Activated T-cell treated with anti-CD3 and anti-CD28 coated beads for 24 hours (primary cell): ENCODE results near the gene ZP3.
"Not testable (repeated sequence)": the region's sequence is repeated elsewhere in the genome, so short reads cannot be mapped to it uniquely, and the experiment has no call there.

Experiments used
- DNase-seq: peaks from one replicate; pipeline ENCODE4 v3.0.0-alpha.2; 2020; ENCODE audit warnings: low read depth

ZP3 gene

DNA sequence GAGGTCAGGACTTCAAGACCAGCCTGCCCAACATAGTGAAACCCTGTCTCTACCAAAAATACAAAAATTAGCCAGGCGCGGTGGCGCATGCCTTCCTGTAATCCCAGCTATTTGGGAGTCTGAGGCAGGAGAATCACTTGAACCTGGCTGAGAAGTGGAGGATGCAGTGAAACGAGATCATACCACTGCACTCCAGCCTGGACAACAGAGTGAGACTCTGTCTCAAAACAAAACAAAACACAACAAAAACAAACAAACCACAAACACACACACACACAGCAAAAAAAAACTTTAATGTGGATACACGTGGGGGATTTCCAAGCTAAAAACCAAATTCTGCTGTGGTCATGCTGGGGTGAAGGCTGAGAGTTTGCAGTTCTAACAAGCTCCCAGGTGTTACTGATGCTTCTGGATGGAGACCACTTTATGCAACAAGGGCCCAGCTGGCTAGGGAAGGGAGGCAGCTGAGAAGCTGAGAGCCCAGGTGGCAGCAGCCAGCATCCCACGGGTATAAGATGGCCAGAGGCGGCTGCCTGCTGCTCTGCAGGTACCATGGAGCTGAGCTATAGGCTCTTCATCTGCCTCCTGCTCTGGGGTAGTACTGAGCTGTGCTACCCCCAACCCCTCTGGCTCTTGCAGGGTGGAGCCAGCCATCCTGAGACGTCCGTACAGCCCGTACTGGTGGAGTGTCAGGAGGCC lies at the start of gene ZP3:
Gene ZP3, plus strand, starts transcription at position 538 of the 699 bp plus-strand sequence. Its CDS starts 15 bp downstream, at position 553.
- DNase-seq = no peak

DNA sequence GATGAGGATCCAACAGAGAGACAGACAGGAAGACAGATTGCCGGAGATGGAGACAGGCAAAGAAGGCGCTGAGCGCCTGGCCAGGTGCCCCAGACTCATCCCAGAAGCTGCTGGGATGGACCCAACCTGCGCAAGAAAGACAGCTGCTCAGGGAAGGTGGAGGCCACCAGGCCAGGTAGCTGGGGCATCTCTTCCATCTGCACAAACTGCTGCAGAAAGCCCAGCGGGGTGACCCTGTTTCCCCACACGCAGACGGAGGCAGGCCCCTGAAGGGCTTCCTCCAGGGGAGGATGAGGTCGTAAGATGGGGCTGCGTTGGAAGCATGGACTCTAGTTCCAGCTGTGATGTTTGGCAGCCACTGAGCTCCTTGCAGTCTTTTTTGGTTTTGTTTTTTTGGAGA lies 49.5 kb upstream of the ZP3 start:
- DNase-seq = no peak

DNA sequence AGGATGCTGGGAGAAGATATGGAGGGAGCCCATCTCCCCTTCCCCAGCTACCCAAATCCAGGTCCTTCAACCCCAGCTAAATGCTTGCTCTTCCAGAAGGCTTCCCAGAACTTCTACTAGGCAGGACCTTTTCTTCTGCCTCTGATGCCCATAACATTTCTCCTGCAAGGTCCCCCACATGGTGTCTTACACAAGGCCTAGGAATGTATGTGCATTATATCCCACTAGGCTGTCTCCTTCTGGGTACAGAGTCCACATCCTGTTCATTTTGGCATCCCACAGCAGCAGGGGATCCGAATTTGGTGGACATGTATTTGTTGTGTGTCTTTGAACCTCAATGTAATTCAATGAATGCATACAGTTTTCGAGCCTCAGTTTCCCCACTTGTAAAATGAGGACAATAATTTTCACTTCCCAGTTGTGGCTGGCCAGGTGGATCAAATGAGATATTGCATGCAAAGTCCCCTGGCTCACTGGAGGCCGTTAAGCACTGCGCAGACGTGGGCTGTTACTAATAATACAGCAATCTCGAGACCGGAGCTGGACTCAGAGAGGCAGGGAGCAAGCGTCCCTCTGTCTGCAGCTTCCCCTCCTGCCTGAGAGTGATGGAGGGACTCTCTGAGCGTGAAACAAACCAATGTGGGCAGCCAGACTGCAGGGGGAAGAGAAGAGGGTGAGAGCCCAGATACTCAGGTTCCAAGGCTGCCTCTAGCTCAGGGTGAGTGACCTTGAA lies 47.4 kb upstream of the ZP3 start:
- DNase-seq = no peak

DNA sequence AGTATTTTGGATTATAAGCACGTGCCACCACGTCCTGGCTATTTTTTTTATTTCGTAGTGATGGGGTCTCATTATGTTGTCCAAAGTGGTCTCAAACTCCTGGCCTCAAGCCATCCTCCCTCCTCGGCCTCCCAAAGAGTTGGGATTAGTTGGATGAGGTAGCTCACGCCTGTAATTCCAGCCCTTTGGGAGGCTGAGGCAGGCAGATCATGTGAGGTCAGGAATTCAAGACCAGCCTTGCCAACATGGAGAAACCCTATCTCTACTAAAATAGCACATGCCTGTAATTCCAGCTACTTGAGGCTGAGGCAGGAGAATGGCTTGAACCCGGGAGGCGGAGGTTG lies 44.2 kb upstream of the ZP3 start:
- no peak for DNase-seq

DNA sequence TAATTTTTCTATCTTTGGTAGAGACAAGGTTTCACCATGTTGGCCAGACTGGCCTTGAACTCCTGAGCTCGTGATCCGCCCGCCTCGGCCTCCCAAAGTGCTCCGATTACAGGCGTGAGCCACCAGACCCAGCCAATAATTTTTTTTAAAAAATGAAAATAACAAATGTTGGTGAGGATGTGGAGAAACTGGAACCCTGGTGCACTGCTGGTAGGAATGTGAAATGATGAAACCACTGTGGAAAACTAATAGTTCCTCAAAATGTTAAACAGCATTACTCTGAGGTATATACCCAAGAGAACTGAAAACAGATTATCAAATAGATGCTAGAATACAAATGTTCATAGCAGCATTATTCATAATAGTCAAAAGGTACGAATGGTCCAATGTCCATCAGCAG lies 42.9 kb upstream of the ZP3 start:
- DNase-seq = no peak

DNA sequence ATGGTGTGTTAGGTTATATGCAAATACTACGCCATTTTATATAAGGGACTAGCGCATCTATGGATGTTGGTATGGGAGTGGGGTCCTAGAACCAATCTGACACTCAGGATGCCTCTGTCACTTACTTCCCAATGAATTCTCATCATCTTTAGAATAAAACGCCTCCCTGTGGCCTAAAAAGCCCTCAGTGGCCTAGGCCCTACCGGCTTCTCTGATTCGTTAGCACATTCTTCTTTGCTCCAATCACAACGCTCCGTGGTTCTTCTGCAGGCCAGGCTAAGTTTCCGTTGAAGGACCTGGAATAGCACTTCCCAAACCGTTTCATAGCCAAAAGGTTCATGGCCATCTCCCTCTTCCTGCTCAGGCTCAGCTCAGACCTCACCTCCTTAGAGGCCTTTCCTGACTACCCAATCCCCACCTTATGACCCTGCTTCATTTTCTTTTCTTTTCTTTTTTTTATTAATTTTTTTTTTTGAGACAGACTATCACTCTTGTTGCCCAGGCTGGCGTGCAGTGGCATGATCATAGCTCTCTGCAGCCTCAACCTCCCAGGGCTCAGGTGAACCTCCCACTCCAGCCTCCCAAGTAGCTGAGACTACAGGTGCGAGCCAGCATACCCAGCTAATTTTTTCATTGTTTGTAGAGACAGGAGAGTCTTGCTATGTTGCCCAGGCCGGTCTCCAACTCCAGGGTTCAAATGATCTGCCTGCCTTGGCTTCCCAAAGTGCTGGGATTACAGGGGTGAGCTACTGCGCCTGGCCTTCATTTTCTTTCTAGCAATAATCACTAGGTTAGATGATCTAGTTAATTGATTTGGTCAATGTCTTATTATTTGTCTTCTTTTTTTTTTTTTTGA lies 41.4 kb upstream of the ZP3 start:
- DNase-seq = no peak

DNA sequence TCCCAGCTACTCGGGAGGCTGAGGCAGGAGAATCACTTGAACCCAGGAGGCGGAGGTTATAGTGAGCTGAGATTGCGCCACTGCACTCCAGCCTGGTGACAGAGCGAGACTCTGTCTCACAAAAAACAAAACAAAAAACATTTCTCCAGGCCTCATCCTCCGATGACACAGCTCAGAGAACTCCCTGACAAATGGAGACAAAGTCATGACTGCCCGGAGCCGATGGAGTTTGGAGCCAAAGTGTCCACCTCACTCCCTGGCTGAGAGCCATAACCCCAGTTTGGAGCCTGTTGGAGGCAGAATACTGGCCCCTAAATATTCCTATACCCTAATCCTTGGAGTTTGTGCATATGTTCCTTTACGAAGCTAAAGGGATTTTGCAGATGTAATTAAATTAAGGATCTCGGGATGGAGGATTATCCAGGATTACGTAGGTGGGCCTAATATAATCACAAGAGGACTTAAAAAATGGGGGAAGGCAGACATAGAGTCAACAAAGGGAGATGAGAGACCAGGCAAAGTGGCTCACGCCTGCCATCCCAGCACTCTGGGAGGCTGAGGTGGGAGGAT lies 38.0 kb upstream of the ZP3 start:
- DNase-seq = no peak

DNA sequence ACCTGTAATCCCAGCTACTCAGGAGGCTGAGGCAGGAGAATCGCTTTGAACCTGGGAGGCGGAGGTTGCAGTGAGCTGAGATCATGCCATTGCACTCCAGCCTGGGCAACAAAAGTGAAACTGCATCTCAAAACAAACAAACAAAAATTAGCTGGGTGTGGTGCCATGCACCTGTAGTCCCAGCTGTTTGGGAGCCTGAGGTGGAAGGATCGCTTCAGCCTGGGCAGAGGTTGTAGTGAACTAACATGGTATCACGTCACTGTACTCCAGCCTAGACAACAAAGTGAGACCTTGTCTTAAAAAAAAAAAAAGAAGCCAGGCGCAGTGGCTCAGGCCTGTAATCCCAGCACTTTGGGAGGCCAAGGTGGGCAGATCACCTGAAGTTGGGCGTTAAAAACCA lies 37.0 kb upstream of the ZP3 start:
- DNase-seq = not testable (repeated sequence)

DNA sequence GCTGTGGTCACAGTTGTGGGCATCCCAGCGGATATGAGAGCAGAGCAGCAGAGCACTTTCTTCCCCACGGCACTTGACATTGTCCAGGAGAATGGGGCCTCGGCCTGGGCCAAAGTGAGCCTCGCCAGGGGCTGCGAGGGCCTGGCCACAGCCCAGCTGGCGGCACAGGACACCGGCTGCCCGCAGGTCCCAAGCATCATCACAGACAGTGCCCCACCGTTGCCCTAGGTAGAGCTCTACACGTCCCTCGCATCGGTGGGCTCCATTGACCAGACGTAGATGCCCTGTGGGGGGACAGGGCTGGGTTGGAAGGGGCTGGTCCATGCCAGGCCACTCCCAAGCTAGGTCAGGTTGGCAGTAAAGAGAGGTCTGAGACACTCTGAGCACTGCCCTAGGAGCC lies 34.7 kb upstream of the ZP3 start:
- no peak for DNase-seq

DNA sequence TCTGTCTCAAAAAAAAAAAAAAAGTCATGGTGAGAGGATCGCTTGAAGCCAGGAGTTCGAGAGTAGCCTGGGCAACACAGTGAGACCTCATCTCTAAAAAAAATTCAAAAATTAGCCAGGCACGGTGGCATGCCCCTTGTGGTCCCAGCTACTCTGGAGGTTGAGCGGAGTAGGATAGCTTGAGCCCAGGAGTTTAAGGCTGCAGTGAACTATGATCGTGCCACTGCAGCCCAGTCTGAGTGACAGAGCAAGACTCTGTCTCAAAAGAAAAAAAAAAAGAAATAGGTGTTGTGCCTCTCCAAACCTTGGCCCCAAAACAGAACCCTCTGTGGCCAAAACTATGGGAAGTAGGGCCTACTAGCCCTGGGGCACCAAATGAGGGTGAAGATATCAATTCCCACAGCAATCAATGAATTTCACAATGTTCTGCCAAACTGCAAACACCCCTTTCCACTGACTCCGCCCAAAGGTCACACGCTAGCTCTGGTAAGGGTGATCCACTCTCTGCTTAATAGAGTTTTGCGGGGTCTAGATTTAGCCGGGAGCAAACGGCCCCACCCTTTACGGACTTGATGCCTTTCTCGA lies 32.1 kb upstream of the ZP3 start:
- no peak for DNase-seq

DNA sequence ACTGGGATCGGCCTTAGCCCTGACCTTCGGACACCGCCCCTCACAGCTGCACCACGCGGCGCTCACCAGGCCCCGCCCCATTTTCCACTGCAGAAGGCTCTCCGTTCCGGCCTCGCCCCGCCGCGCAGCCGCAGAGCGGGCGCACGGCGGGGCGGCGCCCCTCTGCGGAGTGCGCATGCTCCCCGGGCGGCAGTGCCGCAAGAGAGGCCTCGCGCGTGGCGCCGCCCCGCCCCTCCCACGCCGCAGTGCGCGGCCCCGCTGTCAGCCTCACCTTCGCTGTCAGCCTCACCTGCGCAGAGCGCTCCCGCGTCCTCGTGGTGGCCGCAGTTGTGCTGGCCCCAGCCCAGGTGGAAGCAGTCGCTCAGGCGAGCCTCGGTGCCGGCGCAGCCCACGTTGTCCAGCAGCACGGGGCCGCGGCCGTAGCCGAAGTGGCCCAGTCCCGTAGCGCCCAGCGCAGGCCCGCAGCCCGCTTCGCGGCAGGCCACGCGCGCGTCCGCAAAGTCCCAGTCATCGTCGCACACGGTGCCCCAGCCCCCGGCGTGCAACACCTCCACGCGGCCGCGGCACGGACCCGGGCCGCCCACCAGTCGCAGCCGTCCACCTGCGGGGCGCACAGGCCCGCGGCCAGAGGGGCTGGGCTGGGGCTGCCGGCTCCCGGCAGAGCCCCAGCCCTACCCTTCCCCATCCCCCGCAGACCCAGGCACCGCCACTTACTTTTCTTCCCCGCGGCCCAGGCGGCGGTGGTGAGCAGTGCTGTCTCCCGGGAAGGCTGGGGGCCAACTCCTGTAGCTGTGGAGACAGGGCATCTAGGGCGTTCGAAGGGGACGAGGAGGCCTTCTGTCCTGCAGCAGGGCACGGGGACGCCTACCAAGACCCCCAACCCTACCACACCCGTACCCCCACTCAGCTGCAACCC lies 31.4 kb upstream of the ZP3 start:
- peak; percentile 89 for DNase-seq

DNA sequence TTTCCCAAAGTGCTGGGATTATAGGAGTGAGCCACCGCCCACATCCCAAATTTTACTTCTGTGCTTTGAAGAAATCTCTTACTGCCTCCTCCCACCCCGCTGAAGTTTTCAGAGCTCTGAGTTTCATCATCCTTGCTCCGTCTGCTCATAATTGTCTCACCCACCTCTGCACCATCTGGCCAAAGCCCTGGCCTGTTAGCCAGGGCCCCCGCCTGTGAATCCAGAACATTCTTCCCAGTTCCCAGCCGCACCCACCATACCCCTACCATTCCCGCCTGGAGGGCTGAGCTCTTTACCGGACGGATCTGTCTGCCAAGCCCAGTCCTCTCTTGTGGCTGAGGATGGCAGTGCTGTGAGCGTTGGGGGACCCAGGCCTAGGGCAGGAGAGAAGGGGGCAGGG lies 29.8 kb upstream of the ZP3 start:
- no peak for DNase-seq

DNA sequence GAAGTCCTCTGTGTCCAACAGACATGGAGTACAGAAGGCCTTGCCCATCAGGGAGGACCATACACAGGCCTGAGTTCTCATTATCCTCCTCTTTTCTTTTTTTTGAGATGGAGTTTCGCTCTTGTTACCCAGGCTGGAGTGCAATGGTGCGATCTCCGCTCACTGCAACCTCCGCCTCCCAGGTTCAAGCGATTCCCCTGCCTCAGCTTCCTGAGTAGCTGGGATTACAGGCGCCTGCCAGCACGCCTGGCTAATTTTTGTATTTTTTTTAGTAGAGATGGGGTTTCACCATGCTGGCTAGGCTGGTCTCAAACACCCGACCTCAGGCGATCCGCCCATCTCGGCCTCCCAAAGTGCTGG lies 29.2 kb upstream of the ZP3 start:
- DNase-seq = not testable (repeated sequence)

DNA sequence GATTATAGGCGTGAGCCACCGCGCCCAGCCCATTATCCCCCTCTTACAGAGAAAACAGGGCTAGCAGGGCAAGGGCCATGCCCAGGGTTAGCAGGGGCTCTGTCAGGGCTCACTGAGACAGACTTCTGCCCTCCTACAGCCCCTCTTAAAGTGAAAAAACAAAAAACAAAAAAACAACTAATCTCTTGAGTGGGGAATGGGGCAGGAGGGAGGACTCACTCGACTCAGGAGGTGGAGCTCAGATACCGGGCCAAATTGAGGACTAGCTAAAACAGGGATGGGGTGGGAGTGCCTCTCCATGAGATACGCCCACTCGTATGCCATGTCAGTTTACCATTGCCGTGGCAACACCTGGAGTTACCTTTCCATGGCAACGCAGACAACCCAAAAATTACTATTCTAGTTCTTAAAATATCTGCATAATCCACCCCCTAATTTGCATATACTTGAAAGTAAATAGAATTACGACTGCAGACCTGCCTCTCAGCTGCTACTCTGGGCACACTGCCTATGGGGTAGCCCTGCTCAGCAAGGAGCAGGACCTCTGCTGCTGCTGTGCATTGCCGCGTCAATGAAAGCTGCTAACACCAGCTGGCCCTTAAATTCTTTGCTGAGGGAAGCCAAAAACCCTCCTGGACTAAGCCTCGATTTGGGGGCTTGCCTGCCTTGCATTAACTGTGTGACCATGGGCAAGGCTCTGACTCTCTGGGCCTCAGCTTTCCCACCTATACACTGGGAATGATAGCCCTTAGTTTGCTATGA lies 28.6 kb upstream of the ZP3 start:
- no peak for DNase-seq

DNA sequence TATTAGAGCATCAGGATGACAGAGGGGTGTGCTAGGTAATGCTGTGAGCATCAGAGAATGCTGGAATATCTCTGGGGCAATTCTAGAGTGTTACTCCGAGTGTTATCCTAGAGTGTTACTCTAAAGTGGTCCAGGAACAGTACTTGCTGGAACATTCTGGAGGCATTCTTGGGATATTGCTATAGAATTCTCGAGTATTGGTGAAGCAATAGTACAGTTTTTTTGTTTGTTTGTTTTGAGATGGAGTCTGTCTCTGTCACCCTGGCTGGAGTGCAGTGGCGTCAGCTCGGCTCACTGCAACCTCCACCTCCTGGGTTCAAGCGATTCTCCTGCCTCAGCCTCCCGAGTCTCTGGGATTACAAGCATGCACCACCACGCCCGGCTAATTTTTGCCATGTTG lies 27.9 kb upstream of the ZP3 start:
- DNase-seq = no peak

DNA sequence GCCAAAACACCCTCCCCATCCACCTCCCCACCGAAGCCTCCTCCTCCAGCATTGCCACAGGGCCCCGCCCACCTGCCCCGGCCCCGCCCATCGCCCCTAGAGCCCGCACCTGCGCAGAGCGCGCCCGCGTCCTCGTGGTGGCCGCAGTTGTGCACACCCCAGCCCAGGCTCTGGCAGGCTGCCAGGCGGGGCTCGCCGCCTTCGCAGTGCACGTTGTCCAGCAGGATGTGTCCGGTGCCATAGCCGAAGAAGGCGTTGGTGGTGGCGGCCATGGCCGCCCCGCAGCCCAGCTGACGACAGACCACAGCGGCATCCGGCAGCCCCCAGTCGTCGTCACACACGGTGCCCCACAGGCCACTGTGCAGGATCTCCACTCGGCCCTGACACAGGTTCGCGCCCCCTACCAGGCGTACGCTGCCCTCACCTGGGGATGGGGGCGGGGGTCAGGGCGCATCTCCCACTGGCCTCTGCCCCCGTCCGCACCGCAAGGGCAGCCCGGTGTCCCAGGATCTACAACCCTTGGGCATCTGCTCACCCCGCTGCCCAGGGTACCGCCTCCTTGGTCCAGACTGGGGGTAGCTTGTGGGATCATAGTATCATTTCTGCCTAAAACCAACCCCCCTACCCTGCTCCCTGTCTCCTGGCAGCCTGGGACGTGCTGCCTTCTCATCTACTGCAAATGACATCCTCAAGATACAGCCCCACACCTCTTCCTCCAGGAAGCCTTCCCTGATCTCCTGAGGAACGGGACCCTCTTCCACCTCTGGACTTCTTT lies 27.2 kb upstream of the ZP3 start:
- peak; percentile 83 for DNase-seq

DNA sequence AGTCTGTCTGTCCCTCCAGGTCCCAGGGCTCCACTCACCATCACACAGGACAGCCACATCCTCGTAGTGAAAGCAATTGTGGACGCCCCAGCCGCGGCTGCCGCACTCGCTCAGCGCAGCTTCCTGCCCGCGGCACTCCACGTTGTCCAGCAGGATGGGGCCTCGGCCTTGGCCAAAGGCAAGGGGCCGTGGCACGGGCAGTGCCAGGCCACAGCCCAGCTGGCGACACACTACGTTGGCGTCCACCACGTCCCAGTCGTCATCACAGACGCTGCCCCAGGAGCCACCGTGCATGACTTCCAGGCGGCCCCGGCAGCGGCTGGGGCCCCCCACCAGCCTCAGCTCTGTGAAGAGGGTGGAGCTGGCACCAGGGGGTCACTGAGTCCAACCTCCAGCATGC lies 24.5 kb upstream of the ZP3 start:
- no peak for DNase-seq

DNA sequence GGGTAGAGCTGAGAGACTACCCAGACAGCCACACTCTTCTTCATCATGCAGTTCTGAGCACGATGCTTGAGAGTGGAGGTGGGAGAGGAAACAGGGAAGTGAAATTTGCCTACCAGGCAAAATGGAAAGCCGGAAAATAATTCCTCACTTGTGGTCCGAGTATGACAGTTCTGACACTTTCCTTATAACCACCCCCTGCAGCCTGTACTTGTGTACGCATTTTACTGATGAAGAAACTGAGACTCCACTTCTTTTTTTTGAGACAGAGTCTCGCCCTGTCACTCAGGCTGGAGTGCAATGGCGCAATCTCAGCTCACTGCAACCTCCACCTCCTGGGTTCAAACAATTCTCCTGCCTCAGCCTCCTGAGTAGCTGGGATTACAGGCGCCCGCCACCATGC lies 21.7 kb upstream of the ZP3 start:
- not testable (repeated sequence) for DNase-seq

DNA sequence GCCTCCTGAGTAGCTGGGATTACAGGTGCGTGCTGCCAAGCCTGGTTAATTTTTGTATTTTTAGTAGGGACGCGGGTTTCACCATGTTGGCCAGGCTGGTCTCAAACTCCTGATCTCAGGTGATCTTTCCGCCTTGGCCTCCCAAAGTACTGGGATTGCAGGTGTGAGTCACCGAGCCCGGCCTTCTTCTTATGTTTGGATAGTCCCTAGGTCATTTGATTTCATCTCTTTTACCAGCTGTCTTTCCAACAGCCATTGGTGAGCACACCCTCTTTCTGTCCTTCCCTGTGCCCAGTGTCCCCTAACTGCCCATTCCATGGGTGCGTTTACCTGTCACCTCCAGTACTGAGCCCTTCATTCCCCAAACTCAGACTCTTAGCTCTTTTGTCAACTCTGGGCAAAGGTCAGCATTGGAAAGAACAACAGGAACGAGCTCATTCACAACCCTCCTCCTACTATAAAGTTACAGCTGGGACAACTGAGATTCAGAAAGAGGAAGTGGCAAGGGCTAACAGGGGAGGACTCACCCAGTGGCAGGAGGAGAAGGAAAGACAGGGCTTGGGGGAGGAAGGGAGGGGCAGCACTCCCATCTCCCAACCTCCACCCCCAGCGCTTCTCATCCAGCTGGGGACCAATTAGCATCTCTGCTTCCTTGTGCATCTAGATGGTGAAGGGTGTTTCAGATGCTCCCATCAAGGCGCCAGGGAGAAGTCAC lies 20.8 kb upstream of the ZP3 start:
- DNase-seq = no peak
